NCI-H748 treated with DMSO at 0.1 percent for 48 hours (cell line): ENCODE measurements around the gene NMD3.
"Not testable (repeated sequence)": the region's sequence is repeated elsewhere in the genome, so short reads cannot be mapped to it uniquely, and the experiment has no call there.

Experiments
- DNase-seq: peaks from one replicate; lab custom pipeline; 2025; lab: John Stamatoyannopoulos, UW

NMD3 gene

DNA sequence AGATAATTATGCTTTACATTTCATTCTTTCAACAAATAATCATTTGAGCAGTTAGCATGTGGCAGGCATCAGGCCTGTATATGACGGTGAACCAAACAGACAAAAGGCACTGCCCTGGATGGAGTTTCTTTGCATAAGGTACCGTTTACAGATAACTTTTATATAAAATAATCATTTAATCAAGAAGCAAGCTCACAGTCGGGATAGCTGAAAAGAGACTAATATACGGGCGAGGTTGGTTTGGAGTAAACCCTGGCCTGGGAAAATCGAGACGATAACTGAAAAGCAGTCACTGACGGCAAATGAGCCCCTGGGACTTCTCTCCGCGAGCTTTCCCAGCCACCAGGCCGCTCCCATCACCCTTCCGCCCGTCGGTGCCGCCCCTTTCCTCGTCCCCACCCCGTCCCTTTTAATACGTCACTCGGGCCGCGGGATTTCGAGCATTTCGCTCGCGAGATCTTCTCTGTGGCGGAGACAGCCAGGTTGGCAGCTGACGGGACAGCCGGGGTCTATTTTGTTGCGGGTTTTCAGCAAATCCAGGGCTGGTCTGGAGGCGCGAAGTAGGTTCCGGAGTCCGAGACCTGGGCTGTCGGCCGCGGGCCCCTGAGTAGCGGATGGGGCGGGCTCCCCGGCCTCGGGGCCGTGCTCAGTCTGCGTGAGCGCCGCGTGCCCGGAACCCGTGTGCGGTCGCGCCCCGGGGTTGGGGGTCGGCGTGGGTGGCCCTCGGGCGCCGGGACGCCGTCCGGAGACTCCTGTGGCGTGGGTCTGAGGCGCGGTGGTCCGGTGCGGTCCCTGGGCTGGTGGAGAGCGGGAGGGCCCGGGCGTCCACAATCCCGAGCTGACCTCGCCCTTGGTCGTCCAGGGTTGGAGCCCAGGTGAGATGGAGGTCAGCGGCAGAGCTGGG, at the start of gene NMD3:
Gene NMD3, plus strand, starts transcription at position 462 of the 904 bp plus-strand sequence. CDS start 703 bp downstream, outside the sequence.
- peak; percentile 62 for DNase-seq

DNA sequence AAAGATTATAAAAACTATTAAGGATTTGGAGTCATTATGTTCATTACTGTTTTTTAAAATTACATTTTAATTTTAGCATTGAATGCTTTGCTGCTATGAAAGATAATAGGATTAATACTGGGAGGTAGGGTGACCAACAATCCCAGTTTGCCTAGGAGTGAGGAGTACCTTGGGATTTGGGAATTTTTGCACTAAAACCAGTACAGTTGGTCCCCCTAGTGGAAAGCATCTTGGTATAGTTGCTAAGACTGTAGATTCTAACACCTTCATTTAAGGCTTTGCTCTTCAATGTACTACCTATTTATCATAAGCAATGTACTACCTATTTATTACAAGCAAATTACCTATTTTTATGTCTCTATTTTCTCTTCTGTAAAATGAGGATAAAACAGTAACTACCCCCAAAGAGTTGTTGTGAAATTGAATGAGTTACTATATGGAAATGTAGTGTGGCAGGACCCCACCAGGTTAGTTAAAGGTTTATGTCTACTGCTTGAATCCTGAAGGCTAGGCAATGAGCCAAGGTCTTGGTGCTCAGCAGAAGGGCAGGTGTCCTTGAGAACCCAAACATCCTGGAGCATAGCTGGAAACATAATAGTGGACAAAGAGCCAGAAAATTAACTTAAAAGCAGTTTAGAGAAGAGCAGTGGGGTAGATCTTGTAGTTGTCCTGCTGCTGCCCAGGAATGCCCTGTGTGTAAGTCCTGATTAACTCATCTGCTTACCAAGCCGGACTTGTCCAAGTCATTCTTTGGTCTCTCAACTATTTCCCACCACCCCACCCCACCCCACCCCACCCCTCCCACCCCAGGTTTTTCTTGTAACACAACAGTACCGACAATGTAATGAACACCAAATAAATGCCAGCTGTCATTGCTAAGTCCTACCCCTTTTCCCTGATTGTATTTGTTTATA, 49.2 kb upstream of the NMD3 start:
- DNase-seq = peak; percentile 10

DNA sequence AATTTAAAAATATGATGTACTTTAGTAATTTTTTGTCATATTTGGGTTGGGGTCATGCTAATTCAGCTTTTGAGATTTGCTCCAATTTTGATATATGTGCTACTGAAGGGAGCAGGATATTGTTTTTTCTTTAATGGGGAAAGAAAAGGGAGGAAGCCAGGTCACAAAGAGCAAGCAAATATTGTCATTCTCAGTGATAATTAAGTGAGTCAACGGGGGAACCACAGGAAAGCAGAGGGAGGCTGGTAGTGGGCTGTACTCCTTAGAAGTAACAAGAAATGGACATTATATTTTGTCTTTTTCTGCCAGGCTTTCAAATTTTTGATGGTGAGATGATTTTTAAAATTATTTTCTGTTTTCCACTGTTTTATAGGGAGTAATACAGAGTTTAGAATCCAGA, 45.6 kb upstream of the NMD3 start:
- DNase-seq = peak; percentile 21

DNA sequence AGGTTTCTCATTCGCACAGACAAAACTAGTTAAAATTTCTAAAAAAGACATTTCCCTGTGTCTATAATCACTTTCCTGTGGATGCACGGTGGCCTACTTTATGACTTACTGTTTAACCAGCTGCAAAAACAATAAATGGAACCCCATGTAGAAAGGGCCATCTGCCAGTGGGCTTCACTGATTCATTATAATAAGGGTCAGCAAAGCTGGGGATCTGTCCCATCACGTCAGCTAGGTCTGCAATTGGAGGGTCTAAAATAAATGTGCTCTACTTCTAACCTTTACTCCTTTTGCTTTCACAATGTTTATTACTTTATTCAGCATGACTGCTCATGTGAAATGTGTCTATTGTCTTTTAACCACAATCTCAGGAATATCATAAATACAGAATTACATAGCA, 43.1 kb upstream of the NMD3 start:
- peak; percentile 59 for DNase-seq

DNA sequence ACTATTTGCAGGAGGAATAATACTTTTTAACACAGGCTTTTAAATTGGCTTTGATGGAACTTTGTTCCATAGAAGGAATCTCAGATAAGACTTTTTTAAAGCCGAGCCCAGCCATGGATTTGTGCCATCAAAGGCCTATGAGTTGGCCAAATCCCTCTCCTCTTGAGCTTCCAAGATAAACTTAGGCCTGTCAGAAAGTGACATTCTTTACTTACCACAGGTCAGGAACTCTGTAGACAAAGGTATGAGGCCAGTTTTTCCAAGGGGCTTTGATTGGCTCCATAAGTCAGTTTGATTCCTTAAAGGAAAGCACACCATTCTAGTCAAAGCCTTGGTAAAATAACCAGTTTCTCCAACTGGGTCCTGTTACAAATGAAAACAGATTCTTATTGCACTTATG, 39.7 kb upstream of the NMD3 start:
- DNase-seq = not testable (repeated sequence)

DNA sequence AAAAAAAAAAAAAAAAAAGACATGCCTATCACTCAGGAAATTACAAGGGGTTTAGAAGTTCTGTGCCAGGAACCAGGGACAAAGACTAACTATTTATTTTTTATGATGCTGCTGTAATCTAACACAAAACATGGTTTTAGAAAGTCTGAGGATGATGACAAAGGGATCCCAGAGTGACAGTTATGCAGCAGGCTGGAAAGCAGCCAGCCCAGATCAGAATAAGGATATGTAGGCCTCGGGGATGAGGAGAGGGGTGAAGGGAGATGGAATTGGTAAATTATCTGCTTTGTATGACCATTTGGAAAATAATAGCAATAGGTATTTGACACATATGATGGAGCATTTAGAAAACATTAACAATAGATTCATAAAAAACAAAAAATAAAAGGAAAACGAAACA, 34.1 kb upstream of the NMD3 start:
- DNase-seq = no peak

DNA sequence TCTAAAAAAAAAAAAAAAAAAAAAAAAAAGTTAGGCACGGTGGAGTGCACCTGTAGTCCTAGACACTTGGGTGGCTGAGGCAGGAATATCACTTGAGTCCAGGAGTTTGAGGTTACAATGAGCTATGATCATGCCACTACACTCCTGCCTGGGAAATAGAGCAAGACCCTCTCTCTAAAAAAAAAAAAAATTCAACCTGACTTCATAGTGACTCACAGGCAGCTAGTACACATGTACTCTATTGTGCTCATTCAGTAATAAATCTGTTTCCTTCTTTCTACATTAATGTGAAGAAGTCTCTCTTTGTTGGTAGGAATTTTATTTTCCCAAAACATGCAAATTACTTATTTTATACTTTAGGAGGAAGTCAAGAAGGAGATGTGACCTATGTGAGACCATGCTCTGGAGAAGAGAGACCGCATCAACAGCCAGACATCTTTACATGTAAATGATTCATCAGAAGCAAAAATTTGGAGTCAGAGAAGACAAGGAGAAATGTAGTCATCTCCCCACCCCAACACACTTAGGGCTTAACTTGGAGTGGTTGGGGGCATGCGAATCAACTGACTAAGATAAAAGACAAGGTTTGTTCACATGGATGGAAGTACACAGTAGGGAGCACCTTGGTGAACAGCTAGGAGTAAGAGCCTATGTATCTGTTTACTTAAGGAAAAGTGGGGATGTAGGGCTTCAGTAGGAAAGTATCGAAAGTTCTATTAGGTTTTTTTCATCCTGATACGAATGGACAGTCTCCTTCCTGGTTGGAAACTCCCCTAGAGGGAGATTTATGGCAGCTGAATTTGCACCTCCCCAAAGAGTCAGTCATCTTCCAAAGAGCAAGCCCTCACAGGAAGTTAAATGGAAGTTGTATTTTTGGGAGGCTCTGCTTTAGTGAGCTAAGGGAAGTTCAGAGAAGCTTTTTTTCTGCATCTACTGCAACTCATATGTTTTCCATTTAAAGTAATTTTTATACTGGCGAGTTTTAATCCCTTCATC, 23.0 kb upstream of the NMD3 start:
- DNase-seq = no peak

DNA sequence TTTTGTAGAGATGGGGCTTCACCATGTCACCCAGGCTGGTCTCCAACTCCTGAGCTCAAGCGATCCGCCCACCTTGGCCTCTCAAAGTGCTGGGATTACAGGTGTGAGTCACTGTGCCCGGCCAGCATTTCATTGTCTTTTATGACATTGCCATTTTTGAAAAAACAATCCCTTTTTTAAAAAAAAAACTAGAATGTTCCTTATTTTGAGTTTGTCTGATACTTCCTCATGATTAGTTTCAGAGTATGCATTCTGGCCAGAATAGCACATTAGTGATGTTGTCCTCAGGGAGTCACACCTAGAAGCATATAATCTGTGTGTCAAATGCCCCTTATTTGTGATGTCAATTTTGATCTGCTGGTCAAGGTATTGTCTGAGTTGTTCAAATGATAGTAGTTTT, 21.2 kb upstream of the NMD3 start:
- DNase-seq = no peak

DNA sequence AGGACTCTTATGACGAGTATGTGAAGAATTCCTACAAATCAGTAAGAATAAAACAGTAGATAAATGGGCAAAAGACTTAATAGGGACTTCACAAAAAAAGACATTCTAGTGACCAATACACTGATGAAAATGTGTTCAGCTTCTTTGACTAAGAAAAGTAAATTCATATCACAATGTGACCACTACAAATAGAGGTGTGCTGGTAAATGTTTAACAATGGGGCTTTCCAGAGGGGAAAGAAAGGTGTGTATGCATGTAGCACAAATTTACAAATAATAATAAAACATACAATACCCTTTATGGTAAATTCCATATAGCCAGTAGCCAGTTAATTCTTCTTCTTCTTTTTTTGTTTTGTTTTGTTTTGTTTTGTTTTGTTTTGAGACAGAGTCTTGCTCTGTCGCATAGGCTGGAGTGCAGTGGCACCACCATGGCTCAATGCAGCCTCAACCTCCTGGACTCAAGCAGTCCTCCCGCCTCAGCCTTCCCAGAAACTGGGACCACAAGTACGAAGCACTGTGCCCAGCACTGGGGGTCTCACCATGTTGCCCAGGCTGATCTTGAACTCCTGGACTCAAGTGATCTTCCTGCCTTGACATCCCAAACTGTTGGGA, 17.5 kb upstream of the NMD3 start:
- DNase-seq = no peak

DNA sequence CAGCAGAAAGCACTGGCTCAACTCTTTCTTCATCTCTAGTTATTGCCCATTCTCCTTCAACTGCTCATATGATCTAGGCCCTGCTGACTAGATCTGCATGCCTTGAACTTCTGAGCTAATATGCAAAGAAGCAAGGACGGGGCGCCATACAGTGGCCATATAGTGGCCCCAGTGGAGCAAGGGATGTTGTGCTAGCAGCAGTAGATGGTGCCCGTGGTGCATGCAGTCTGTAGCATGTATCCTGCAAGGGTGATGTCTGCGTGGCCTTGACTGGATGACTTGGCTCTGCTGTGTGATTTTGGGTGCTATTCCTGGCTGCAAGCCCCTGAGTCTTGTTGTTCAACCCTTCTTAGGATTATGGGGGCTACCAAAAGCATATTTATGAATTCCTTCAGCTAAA, 12.2 kb upstream of the NMD3 start:
- DNase-seq = no peak

DNA sequence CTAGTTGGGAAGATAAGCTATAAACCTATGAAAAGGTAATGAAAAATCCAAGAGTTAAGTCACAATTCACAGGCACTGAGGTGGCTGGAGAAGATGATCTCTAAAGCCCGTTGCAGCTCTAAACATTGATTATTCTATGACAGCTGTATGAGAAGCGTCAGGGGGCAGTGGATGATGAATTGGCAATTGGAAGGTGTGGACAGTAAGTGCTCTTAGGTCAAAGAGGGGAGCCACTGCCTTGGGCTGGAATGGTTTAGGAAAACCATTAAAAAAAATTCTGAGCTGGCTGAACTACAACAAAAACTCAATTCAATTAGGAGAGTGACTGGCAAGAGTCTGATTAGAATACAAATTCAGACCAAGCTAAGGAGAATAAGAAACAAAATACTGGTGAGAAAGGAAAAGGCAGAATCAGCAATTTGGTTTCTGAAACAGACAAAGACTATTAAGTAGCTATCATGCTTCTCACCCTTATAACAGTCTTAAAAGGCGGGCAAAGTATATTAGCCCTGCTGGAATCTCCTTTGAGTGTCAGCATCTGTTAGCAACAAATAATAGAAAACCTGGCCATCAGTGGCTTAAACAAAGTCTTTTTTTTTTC, 8.8 kb upstream of the NMD3 start:
- no peak for DNase-seq

DNA sequence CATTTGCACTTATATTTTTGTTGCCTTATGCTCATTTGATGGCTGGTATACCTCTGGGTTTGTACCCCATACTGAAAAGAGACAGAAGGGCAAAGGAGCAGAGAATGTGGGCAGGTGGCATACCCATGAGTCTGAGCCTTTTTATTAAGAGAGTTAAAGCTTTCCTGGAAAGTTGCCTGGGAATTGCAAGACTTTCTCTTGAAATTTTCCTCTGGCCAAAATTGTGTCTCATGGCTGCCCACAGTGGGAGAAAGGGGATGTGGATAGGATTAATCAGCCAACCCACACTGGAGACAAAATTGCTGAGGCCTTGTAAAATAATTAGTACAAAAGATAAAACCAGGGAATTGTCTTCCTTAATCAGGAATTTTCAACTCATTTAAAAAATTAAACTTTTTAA, 8.2 kb upstream of the NMD3 start:
- DNase-seq = no peak

DNA sequence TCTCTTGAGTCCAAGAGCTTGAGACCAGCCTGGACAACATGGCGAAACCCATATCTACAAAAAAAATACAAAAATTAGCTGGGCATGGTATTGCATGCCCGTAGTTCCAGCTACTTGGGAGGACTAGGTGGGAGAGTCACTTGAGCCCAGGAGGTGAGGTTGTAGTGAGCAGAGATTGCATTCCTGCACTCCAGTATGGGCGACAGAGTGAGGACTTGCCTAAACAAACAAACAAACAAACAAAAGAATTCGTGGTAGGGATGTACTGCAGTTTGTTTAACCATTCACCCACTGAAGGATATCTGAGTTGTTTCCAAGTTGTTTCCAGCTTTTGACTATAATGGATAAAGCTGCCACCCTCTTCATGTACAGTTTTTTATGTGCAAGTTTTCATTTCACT, 7.5 kb upstream of the NMD3 start:
- no peak for DNase-seq

DNA sequence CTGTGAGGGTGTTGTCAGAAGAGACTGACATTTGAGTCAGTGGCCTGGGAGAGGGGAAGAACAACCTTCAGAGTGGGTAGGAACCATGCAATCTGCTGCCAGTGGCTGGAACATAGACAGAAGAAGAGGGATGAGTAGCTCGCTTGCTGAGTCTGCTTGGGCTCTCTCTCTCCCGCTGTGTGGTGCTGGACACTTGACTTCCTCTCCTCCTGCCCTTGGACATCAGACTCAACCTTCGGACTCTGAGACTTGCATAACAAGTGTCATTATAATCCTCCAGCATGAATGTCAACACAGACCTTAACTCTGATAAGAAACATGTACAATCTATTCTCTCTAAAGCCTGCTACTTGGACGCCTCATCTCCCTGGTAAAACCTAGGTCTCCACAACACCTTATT, 5.9 kb upstream of the NMD3 start:
- DNase-seq = no peak

DNA sequence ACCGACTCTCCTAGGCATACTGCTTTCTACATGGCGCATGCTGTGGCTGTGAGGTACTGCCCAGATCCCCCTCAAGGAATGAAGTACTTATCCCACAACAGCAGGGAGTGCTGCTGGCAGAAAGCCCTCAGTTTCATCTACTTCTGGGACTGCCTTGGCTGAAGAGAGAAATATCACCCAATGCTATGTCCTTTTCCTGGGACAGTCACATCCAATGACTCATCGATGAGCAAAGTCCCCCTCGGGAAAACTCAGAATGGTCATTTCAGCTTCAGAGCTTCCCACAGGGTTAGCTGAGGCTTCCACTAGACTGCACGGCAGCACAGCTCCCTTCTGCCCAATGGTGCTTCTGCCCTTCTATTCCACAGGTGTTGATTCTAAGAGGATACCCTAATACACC, 3.6 kb upstream of the NMD3 start:
- no peak for DNase-seq

DNA sequence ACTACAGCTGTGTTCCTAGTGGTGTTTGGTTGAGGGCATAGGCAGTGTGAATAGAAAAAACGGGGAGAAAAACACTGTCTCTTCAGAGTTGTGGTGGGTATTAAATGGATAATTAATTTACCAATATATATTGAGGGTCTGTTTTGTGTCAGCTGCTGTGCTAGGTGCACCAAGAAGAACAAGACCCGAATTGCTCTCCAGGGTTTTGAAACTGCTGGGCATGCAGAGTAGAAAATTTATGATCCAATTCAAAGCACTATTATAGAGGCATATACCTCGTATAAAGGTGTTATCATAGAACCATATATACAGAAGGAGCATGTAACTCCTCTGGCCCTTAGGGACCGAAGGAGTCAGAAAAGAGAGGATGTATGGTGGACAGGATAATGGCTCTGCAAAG, 1.6 kb upstream of the NMD3 start:
- no peak for DNase-seq

DNA sequence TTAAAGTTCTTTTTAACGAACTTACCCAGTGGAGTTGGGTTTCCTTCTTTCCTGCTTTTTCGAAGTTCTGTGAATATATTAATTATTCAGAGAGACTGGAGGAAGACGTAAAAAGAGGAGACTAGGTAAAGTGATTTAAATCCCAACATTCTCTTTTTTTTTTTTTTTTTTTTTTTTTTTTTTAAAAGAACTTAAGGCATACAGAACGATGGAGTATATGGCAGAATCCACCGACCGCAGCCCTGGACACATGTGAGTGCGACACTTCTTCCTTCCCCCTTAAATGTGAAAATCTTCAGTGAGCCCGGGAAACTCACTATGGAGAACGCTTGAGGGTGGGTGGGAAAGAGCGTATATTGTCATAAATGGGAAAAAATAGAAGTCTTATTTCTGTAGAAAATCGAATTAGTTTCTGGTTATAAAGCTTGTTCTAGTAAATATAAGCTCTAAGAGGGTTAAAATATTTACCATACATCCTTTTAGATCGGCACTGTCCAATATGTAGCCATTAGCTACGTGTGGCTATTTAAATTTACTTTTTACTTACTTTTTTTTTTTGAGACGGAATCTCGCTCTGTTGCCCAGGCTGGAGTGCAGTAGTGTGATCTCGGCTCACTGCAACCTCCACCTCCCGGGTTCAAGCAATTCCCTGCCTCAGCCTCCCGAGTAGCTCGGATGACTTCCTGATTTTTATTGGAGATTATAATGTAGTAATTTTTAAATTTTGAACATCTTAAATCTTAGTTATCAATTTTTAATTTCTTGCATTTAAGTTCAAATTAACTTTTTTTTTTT, 892 bp downstream of the NMD3 start:
- no peak for DNase-seq

DNA sequence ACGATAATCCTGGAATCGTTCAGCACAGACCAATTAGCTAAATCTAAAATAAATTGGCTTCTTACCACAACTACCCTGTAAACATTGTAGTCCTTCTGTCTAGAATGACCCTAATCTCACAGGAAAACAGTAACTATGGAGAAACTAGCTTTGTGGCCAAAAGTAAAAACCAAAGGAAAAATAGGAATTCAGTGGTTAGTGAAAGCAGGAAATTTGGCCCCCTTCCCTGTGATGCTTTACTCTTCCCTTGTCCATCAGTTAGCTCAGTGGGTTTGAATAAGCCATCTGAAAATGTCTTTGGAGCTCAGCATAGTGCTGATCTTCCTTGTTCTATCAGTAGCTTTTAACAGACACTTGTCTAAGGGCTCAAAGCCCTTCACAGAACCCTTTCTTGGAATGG, 1.6 kb downstream of the NMD3 start:
- DNase-seq = no peak

DNA sequence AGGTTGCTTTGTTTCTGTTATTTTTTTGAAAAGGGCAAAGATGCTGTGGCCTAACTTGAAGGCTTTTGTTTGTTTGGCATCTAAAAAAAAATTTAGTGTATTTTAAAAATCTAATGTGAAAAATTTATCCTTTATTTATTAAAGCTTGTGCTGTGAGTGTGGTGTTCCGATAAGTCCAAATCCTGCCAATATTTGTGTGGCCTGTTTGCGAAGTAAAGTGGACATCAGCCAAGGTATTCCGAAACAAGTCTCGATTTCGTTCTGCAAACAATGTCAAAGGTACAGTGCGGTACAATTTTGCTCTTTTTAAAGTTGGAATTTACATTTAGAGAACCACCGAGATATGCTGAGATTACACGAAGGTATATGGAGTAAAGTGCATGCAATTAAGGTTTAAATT, 3.7 kb downstream of the NMD3 start:
- no peak for DNase-seq

DNA sequence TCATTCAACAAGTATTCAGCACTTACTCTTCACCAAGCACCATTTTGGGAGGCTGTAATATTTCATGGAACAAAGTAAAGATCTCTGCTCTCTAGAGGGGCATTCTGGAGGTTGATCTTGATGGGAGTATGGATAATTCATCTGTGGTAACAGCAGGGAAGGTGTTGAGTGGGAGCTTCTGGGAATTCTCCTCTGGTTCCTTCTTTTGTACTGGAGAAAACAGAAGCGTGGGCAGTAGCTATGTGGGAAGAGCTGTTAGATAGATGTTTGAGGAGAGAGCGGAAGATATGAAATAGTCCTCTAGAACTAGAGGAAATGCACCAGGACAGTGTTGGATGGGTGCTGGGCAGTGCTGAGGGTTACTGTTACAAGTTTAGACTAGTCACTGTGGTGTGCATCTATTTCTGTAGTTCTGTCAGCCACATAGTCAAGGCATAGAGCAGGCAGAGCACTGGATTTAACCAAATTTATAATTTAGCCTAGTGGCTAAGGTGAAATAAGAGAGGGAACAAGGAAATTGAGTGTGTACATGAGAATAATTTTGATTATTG, 9.6 kb downstream of the NMD3 start:
- no peak for DNase-seq
